ENCODE results near the gene BBLN.

BBLN gene

GRCh38 chr9:128192601-128193371 lies 32.7 kb downstream of the BBLN start:
- peak; percentile 95 for DNase-seq

DNA sequence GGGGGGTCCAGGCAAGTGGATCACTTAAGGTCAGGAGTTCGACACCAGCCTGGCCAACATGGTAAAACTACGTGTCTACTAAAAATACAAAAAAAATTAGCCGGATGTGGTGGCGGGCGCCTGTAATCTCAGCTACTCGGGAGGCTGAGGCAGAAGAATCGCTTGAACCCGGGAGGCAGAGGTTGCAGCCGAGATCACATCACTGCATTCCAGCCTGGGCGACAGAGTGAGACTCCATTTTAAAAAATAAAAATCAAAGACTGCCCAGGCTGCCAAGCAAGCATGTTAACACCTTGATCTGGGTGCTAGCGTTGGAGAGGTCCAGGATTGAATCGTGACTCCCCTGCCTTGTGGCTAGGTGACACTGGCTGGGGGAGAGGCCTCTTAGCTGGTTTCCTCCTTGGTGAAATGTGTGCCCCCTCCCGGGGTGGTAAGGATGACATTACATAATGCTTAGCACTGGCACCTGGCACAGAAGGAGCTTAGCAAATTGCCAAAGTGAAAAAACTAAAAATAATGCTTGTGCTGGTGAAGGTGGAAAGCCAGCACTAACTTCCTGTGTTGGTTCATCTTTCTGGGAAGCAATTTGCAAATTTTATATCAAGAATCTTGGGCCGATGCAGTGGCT lies 33.5 kb downstream of the BBLN start:
- no peak for DNase-seq

DNA sequence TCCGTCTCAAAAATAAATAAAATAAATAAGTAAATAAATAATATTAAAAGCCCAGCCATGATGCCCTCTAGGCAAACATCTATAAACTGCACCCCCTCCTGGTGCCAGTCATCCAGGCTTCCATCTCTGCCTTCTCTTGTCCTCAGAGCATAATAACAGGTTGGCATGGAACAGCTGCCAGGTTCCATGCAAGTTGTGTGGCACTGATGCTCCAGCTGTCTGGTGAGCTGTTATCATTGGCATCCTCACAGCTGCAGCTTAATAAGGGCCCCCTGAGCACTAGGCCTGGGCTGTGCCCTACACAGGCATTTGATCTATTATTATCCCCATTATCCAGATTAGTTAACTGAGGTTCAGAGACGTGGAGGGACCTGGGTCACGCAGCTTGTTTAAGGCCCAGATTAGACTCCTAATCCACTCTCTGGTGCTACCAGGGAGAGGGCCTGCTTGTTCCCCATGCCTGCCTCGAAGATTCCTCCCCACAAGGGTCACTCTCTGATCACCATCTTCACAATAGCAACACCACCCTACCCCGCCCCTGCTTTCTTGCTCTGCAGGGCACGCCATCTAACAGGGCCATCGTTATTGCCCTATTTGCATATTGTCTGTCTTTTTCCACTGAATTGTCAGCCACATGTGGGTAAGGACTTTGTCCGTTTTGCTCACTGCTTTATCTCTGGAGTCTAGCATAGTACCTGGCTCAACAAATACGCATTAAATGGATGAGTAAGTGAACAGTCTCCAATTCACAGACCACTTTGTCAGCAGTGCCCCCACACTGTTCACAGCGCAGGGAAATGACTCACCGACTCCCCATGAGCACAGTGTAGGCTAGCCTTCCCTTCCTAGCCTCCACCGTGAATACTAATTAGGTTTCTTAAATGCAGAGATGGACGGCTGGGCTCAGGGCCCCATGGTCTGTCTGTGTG lies 41.6 kb downstream of the BBLN start:
- no peak for DNase-seq

- no peak for DNase-seq
These were observed 42.6 kb downstream of the BBLN start for GRCh38 chr9:128202648-128203023.

- DNase-seq, result peak; percentile 86
These were observed 43.1 kb downstream of the BBLN start, which contains the start of gene DNM1 for GRCh38 chr9:128203024-128203706. TSS of gene DNM1 (plus strand) at chr9:128203379. CDS start at chr9:128203471, 92 bp downstream.

- peak; percentile 82 for DNase-seq
These were observed 43.9 kb downstream of the BBLN start for GRCh38 chr9:128203707-128204551.

- no peak for DNase-seq
These were observed 44.8 kb downstream of the BBLN start for GRCh38 chr9:128204858-128205257.

- no peak for DNase-seq
These were observed 45.4 kb downstream of the BBLN start for GRCh38 chr9:128205296-128205944.

DNA sequence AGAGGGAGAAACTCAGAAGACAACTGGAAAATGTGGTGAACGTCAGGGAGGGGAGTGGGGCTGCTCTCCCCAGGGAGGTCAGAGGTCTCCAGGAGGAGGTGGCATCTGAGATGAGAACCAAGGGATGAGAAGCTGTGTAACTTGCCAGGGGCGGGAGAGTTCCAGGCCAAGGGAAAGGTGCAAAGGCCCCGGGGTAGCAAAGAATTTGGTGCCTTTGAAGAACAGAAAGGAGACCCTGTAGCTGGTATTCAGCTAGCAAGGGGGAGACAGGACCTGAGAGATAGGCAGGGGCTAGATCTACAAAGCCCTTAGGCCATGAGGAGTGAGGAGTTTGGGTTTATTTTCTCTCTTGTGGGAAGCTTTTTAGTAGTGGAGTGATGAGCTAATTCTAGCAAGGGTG lies 46.4 kb downstream of the BBLN start:
- DNase-seq, result no peak

DNA sequence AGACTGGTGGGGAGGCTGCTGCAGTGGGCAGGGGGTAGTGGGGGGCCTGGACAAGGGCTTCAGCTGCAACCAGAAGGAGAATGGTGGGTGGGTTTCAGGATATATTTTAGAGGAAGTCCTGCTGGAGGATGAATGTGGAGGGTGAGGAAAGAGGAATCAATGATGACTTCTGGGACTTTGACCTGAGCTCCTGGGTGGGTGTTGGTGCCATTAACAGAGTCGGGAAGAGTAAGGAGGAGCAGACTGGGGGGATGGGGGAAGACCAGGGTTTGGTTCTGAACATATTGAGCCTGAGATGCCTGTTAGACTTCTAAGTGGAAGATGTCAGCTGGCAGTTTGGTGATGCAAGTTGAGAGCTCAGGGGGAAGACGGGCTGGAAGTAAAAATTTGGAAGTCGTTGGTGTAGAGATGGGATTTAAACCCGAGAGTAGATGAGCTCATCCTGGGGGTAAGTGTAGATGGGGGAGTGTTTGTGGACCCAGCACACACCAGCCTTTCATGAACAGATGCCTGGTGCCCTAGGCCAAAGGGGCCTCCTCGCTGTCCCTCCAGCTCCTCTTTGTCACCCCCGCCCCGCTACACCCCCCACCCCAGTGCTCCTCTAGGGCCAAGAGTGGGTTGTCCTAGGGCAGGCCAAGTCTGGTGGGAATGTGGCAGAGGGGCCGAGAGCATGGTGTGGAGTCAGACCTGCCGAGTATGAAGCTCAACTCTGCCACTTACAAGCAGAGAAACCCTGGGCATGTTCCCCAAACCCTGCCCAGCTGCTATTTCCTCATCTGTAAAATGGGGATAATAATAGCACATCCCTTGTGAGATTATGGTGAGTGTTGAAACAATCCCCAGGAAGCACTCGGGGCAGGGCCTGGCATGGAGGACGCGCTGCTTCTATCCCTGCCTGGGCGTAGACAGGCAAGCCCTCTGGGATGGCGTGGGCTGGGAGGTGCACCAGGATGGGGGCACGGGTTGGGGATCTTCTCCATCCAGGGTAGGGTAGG lies 47.1 kb downstream of the BBLN start:
- no peak for DNase-seq

GRCh38 chr9:128208386-128208785 lies 48.3 kb downstream of the BBLN start:
- DNase-seq, result no peak

GRCh38 chr9:128208946-128209669 lies 49.0 kb downstream of the BBLN start:
- no peak for DNase-seq

DNA sequence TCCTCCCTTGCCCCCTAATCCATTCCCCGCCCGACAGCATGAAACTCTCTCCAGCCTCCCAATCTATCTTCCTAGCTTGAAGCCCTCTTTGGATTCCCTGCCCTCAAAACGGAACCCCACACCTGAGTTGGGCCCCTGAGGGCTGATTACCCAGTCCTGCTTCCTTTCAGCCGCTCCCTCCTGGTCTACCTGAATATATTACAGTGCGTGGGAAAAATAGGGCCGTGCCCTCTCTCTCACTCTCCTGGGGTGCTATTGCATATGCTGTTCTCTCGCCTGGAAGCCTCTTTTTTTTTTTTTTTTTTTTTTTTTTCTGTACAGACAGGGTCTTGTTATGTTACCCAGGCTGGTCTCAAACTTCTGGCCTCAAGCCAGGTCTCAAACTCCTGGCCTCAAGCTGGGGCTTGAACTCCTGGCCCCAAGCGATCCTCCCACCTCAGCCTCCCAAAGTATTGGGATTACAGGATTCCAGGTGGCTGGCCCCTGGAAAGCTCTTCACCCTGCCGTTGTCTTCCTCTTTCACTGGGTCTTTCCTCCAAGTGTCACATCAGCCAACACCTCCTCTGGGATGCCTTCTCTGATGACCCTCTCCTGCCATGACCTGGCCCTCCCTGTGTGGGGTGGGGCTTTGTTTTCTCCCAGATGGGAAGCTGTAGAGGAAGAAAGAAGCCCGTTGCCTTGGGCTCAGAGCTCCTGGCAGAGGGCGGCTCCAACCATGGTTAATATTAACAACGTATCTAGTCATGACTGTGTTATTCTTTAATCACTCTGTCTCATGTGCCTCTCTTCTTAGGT lies 51.3 kb downstream of the BBLN start:
- no peak for DNase-seq

GRCh38 chr9:128211981-128212281 lies 51.9 kb downstream of the BBLN start:
- no peak for DNase-seq
